Neural progenitor cell (in vitro differentiated cells): ENCODE measurements around the gene ASXL3. TPM values are rescaled to one million over a fixed set of nuclear protein-coding genes. Genes with fewer than 3 reads are reported as not detected.

Experiments used
- DNase-seq: peaks from one replicate; pipeline ENCODE4 v3.0.0-alpha.2; 2016; ENCODE audit warnings: low spot score
- H2AFZ ChIP-seq: fragments of 200-600 bp; sonication (generic); replicated peaks from 2 replicates; pipeline ENCODE4 v1.6.1; 2016; ENCODE audit warnings: antibody characterized with exemption
- H3F3A ChIP-seq: fragments of 200-600 bp; sonication (generic); 2 replicates; pipeline ENCODE4 v1.6.1; 2016; ENCODE audit warnings: antibody characterized with exemption, low read depth
- H3K27ac ChIP-seq: fragments of 200-600 bp; sonication (generic); 2 replicates; pipeline ENCODE4 v1.5.1; 2016; ENCODE audit warnings: mild to moderate bottlenecking
- H3K27me3 ChIP-seq: fragments of 200-600 bp; sonication (generic); 2 replicates; pipeline ENCODE4 v1.6.1; 2016; ENCODE audit warnings: mild to moderate bottlenecking, moderate library complexity
- H3K36me3 ChIP-seq: fragments of 200-600 bp; sonication (generic); 2 replicates; pipeline ENCODE4 v1.5.1; 2016
- H3K4me1 ChIP-seq: fragments of 200-600 bp; sonication (generic); 2 replicates; pipeline ENCODE4 v1.6.1; 2016; ENCODE audit warnings: mixed run types
- H3K4me2 ChIP-seq: fragments of 200-600 bp; sonication (generic); 2 replicates; pipeline ENCODE4 v1.6.1; 2016
- H3K4me3 ChIP-seq: fragments of 200-600 bp; sonication (generic); 2 replicates; pipeline ENCODE4 v1.5.1; 2016
- H3K79me2 ChIP-seq: fragments of 200-600 bp; sonication (generic); 2 replicates; pipeline ENCODE4 v1.6.1; 2016; ENCODE audit warnings: low read depth
- H3K9ac ChIP-seq: fragments of 200-600 bp; sonication (generic); 2 replicates; pipeline ENCODE4 v1.6.1; 2016
- H3K9me3 ChIP-seq: fragments of 200-600 bp; sonication (generic); 2 replicates; pipeline ENCODE4 v1.5.1; 2016; ENCODE audit warnings: low read depth
- H4K20me1 ChIP-seq: fragments of 200-600 bp; sonication (generic); 2 replicates; pipeline ENCODE4 v1.6.1; 2016; ENCODE audit warnings: low read depth
- H3K27ac Mint-ChIP-seq: 3 replicates; pipeline ENCODE4 v1.8.0; 2021; ENCODE audit warnings: mixed read lengths
- H3K27me3 Mint-ChIP-seq: 2 replicates; pipeline ENCODE4 v1.8.0; 2022; ENCODE audit warnings: low read depth, mild to moderate bottlenecking, inconsistent platforms, moderate library complexity, mixed read lengths; ENCODE audit not compliant: insufficient read depth
- H3K36me3 Mint-ChIP-seq: 3 replicates; pipeline ENCODE4 v1.8.0; 2021; ENCODE audit warnings: mixed read lengths
- H3K4me1 Mint-ChIP-seq: 3 replicates; pipeline ENCODE4 v1.8.0; 2021; ENCODE audit warnings: mixed read lengths
- H3K4me3 Mint-ChIP-seq: 3 replicates; pipeline ENCODE4 v1.8.0; 2021; ENCODE audit warnings: mild to moderate bottlenecking, moderate library complexity, mixed read lengths
- H3K9me3 Mint-ChIP-seq: 3 replicates; pipeline ENCODE4 v1.8.0; 2020; ENCODE audit warnings: mixed read lengths
- EZH2 ChIP-seq: fragments of 200-600 bp; sonication (generic); IDR thresholded peaks from 2 replicates; pipeline ENCODE4 v1.6.1; 2017; ENCODE audit warnings: antibody characterized with exemption, mild to moderate bottlenecking, moderate library complexity
- EZH2phosphoT487 ChIP-seq: fragments of 200-600 bp; sonication (generic); IDR thresholded peaks from 2 replicates; pipeline ENCODE4 v1.6.1; 2017; ENCODE audit warnings: antibody characterized with exemption
- total RNA-seq: library from RNA; depleted of rRNA; stranded (reverse); fragments of >200 nt; gene quantifications from 2 replicates; pipeline ENCODE4 v1.2.3, GENCODE V29; 2015; ENCODE audit warnings: low replicate concordance
- TF ChIP-seq, protein P1 (sequence below): fragments of 200-600 bp; sonication (generic); IDR thresholded peaks from 2 replicates; pipeline ENCODE4 v1.5.1; 2017; ENCODE audit warnings: antibody characterized with exemption, mild to moderate bottlenecking

The ASXL3 gene
- total RNA-seq, 1 donor from 2014 or later = 5.1 TPM

DNA sequence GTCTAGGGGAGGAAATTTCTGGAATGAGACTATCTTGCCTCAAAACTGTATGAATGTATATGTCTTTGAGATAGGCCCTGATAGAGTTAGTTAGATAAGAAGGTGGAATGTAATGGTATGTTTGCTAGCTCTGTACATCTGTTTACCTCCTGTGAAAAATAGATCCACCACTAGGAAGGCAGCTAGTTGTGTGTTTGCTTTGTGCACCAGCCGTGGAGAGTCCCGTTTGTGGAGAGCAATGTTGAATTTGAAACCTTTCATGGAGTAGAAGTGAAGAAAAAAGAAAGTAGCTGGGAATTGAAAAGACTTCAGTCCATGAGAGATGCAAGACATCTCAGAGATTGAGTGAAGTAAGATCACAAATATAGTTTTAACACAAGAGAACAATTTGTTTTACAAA is 25.4 kb downstream of the ASXL3 start:
- DNase-seq = no peak
- Mint-ChIP-seq H3K27ac (no peak overlapping the region), H3K9me3 (no peaks in the 10 kb centered on the region), H3K4me3 (no peak overlapping the region), H3K4me1 (peaks cover 16% of the 10 kb centered on the region), H3K36me3 (peaks cover 5% of the 10 kb centered on the region), H3K27me3 (no peaks in the 10 kb centered on the region)
- H4K20me1 ChIP-seq = no peaks in the 10 kb centered on the region
- H3K27me3 ChIP-seq = no peaks in the 10 kb centered on the region
- TF ChIP-seq EZH2 (no peak), EZH2phosphoT487 (no peak)
- TF ChIP-seq, protein P1, sequence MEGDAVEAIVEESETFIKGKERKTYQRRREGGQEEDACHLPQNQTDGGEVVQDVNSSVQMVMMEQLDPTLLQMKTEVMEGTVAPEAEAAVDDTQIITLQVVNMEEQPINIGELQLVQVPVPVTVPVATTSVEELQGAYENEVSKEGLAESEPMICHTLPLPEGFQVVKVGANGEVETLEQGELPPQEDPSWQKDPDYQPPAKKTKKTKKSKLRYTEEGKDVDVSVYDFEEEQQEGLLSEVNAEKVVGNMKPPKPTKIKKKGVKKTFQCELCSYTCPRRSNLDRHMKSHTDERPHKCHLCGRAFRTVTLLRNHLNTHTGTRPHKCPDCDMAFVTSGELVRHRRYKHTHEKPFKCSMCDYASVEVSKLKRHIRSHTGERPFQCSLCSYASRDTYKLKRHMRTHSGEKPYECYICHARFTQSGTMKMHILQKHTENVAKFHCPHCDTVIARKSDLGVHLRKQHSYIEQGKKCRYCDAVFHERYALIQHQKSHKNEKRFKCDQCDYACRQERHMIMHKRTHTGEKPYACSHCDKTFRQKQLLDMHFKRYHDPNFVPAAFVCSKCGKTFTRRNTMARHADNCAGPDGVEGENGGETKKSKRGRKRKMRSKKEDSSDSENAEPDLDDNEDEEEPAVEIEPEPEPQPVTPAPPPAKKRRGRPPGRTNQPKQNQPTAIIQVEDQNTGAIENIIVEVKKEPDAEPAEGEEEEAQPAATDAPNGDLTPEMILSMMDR = no peak
- peaks cover 17% of the 10 kb centered on the region for H3K4me1 ChIP-seq
- H3K36me3 ChIP-seq = no peaks in the 10 kb centered on the region
- H3K9me3 ChIP-seq = no peaks in the 10 kb centered on the region
- H2AFZ ChIP-seq = no peak overlapping the region
- H3K4me3 ChIP-seq = no peak overlapping the region
- H3K79me2 ChIP-seq = no peaks in the 10 kb centered on the region
- no peak overlapping the region for H3K9ac ChIP-seq
- H3K4me2 ChIP-seq = no peak overlapping the region
- no peak overlapping the region for H3K27ac ChIP-seq
- H3F3A ChIP-seq = peaks cover 14% of the 10 kb centered on the region

DNA sequence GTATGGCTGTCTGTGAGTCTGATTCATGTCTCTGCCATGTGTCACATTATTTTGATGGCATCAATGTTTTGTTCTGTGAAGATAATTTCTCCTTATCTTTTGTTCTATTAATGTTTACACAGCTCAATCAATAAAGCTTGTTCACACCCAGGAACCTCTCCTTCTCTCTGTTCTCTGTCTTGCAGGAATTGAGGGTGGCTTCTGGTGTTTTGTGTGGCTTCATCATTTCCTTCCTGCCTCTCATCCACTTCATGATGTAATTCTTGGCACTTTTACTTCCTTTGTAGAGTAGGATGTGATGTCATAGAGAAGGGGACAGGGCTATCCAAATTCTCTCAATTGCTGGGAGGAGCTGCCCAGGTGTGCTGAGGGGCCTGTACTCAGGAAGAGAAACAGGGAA is 27.2 kb downstream of the ASXL3 start:
- no peak overlapping the region for H2AFZ ChIP-seq

DNA sequence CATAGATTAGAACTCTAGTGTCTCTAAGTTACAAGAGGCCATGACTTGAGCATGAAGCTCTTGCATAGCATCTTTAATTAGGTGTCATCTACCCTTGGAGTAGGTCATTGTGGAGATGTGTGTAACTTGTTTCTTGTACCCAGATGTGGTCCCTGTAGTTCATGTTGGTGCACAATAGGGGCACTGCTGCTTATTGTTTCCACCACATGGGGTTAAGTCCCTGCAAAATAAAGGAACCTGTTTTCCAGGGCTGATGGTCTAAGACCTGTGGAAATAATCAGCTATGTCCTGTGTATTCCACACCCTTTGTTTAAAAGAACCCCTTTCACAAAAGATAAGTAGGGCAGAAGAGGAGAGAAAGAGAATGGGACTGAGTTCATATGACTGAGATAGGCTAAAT is 28.6 kb downstream of the ASXL3 start:
- no peak overlapping the region for H3K27ac Mint-ChIP-seq
- peak overlapping the region; percentile 57 for H3K4me2 ChIP-seq
- H3K9me3 Mint-ChIP-seq = no peaks in the 10 kb centered on the region
- no peak overlapping the region for H3K4me3 ChIP-seq
- H3K27ac ChIP-seq = no peak overlapping the region
- no peaks in the 10 kb centered on the region for H3K79me2 ChIP-seq
- peaks cover 17% of the 10 kb centered on the region for H3K36me3 Mint-ChIP-seq
- peak; percentile 63 for DNase-seq
- H3K4me1 Mint-ChIP-seq = peaks cover 5% of the 10 kb centered on the region
- H3K27me3 ChIP-seq = no peaks in the 10 kb centered on the region
- H3K9ac ChIP-seq = no peak overlapping the region
- H3K27me3 Mint-ChIP-seq = no peaks in the 10 kb centered on the region
- H3K4me3 Mint-ChIP-seq = no peak overlapping the region
- H4K20me1 ChIP-seq = no peaks in the 10 kb centered on the region
- H3K9me3 ChIP-seq = no peaks in the 10 kb centered on the region
- H2AFZ ChIP-seq = no peak overlapping the region
- H3F3A ChIP-seq = peaks cover 14% of the 10 kb centered on the region
- TF ChIP-seq EZH2 (no peak), EZH2phosphoT487 (no peak)
- TF ChIP-seq, protein P1 = peak; percentile 38
- H3K36me3 ChIP-seq = no peaks in the 10 kb centered on the region
- peaks cover 31% of the 10 kb centered on the region for H3K4me1 ChIP-seq

More for the DNA sequence above, 27.2 kb downstream of the ASXL3 start:
- Histone ChIP-seq H3K36me3 (no peaks in the 10 kb centered on the region), H3K27me3 (no peaks in the 10 kb centered on the region), H3K4me2 (no peak overlapping the region), H3K4me3 (no peak overlapping the region), H3K9me3 (no peaks in the 10 kb centered on the region), H3K27ac (no peak overlapping the region), H3K79me2 (no peaks in the 10 kb centered on the region), H3K4me1 (peaks cover 31% of the 10 kb centered on the region), H3F3A (peaks cover 14% of the 10 kb centered on the region), H4K20me1 (no peaks in the 10 kb centered on the region), H3K9ac (no peak overlapping the region)
- Mint-ChIP-seq H3K4me3 (no peak overlapping the region), H3K36me3 (peaks cover 13% of the 10 kb centered on the region), H3K27ac (no peak overlapping the region), H3K9me3 (no peaks in the 10 kb centered on the region), H3K4me1 (peaks cover 10% of the 10 kb centered on the region), H3K27me3 (no peaks in the 10 kb centered on the region)
- TF ChIP-seq EZH2phosphoT487 (no peak), EZH2 (no peak)
- TF ChIP-seq, protein P1 = no peak
- no peak for DNase-seq
